Prostate gland (tissue), 2 donors: Measurements from ENCODE around the gene SLC12A6. TPM values are rescaled to one million over a fixed set of nuclear protein-coding genes. Genes with fewer than 3 reads are reported as not detected.
"Not testable (repeated sequence)": the region's sequence is repeated elsewhere in the genome, so short reads cannot be mapped to it uniquely, and the experiment has no call there.

Source experiments
- DNase-seq: peaks from one replicate; pipeline ENCODE4 v3.0.0-alpha.2; 2019; ENCODE audit warnings: low spot score
- H3K27ac ChIP-seq, 2 donors: fragments of 200-600 bp; sonication (generic); 2 replicates each; pipeline ENCODE4 v1.5.1; 2017 to 2019
- H3K27me3 ChIP-seq: fragments of 200-600 bp; sonication (generic); replicated peaks from 2 replicates; pipeline ENCODE4 v1.5.1; 2019; ENCODE audit not compliant: insufficient read depth
- H3K36me3 ChIP-seq, 2 donors: fragments of 200-600 bp; sonication (generic); 1 replicate in 1 of 2; 2 replicates in 1 of 2; pipeline versions ENCODE4 v1.5.1 to v1.8.1; 2017 to 2019
- H3K4me1 ChIP-seq: fragments of 200-600 bp; sonication (generic); replicated peaks from 2 replicates; pipeline ENCODE4 v1.5.1; 2019
- H3K4me3 ChIP-seq, 2 donors: fragments of 200-600 bp; sonication (generic); 2 replicates each; pipeline ENCODE4 v1.5.1; 2017 to 2019
- H3K9me3 ChIP-seq: fragments of 200-600 bp; sonication (generic); 2 replicates; pipeline ENCODE4 v1.5.1; 2017
- CTCF ChIP-seq, 4 experiments: fragments of 200-600 bp in 2 of 4; fragments of 450-650 bp in 2 of 4; sonication (generic) in 2 of 4; IDR thresholded peaks; 1 replicate in 3 of 4; 2 replicates in 1 of 4; pipeline ENCODE4 v1.5.1; 2016 to 2019; ENCODE audit warnings: antibody characterized with exemption in 4 of 4, mild to moderate bottlenecking in 2 of 4, moderate library complexity in 2 of 4
- POLR2A ChIP-seq: fragments of 450-650 bp; IDR thresholded peaks from one replicate; pipeline ENCODE4 v1.6.1; 2016; ENCODE audit warnings: antibody characterized with exemption, mild to moderate bottlenecking
- POLR2AphosphoS5 ChIP-seq: sonication (generic); formaldehyde crosslinking; IDR thresholded peaks from one replicate; pipeline ENCODE4 v1.6.1; 2017; ENCODE audit warnings: antibody characterized with exemption
- WGBS: methylation state at CpG from one replicate; pipeline ENCODE4 v1.1.5; 2018; 5-methylcytosine and 5-hydroxymethylcytosine counted together
- intact Hi-C: fragments of 100-400 bp; cut with DNase I; formaldehyde crosslinking; loops from one replicate; pipeline ENCODE4 v1.14.2; 2022
- total RNA-seq, 2 donors: library from RNA; depleted of rRNA; stranded (reverse); fragments of >200 nt; gene quantifications; one replicate each; pipeline ENCODE4 v1.1.0, GENCODE V29; 2016

SLC12A6 gene
- total RNA-seq, result 10 to 100 TPM; 10.2 to 36.8 TPM

GRCh38 chr15:34337557-34338306 lies at the start of gene SLC12A6:
Gene SLC12A6, minus strand, starts transcription at chr15:34337781. Its CDS starts 1,101 bp downstream, at chr15:34336680.
- TF ChIP-seq CTCF (IDR thresholded peaks at IDR 0.05) (peak in 2 of 4 experiments; percentile 12 to 35), POLR2A (peak; percentile 78), POLR2AphosphoS5 (peak; percentile 27)
- Histone ChIP-seq H3K27ac (peak within 1 kb of the TSS; percentile 79 to 84), H3K36me3 (no peaks in the 10 kb centered on the region), H3K27me3 (no peaks in the 10 kb centered on the region), H3K9me3 (no peaks in the 10 kb centered on the region), H3K4me1 (peaks cover 5% of the 10 kb centered on the region), H3K4me3 (peak within 1 kb of the TSS; percentile 75 to 90)
- 2% methylated on average over 56 of the region's 78 CpGs for WGBS
- intact Hi-C loops, result loop anchor here (5.0 kb wide), 1 partner anchor 100 kb away; the partner anchor contains the start of gene GOLGA8A
- peak; percentile 82 for DNase-seq

- no CpG with 5 or more reads among the region's 19 CpGs for WGBS
- H3K9me3 ChIP-seq, H3K4me3 ChIP-seq, H3K36me3 ChIP-seq, intact Hi-C loops, H3K4me1 ChIP-seq, H3K27ac ChIP-seq, H3K27me3 ChIP-seq, DNase-seq: not testable (repeated sequence)
These were observed 44.4 kb upstream of the SLC12A6 start for GRCh38 chr15:34381829-34382521.

DNA sequence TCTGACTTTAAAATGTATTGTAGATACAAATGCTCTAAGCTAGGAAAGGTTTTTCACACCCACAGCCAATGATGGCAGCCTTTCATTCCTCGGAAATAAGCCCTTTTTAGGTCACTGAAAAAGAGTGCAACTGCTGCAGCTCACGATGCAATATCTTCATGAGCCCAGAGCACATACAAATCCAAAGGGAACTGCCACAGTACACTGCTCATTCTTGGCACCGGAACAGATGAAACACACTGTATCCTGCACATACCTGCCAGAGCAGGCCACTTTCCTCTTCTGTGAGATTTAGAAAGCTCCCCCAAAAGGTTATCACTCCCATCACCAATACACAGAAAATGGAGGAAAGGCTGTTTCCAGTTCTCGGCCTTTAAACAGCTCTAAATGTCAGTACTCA lies 42.9 kb upstream of the SLC12A6 start:
- intact Hi-C loops, H3K27me3 ChIP-seq, H3K36me3 ChIP-seq, H3K9me3 ChIP-seq, DNase-seq, H3K4me1 ChIP-seq, H3K27ac ChIP-seq, H3K4me3 ChIP-seq: not testable (repeated sequence)
- 85% methylated on average over 4 of the region's 4 CpGs for WGBS

DNA sequence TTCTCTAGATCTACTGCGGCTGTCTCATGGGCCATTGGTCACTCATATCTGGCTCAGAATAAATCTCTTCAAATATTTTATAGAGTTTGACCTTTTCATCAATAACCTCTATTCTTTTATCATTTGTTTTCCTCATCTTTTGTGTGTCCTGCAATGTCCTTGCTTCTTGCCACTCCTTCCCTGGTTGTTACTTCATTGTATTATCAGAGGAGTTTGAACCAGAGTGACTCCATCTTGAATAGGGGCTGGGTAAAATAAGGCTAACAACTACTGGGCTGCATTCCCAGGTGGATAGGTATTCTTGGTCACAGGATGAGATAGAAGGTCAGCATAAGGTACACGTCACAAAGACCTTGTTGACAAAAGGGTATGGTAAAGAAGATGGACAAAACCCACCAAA lies 39.3 kb upstream of the SLC12A6 start:
- no peaks in the 10 kb centered on the region for H3K4me1 ChIP-seq
- TF ChIP-seq POLR2AphosphoS5 (no peak), CTCF (IDR thresholded peaks at IDR 0.05) (no peak), POLR2A (no peak)
- no peaks in the 10 kb centered on the region for H3K36me3 ChIP-seq
- H3K4me3 ChIP-seq, result no peak overlapping the region
- no peak overlapping the region for H3K27ac ChIP-seq
- no peak for DNase-seq
- intact Hi-C loops, result no loop called here
- 96% methylated on average over 2 of the region's 2 CpGs for WGBS
- H3K9me3 ChIP-seq, result no peaks in the 10 kb centered on the region
- H3K27me3 ChIP-seq, result no peaks in the 10 kb centered on the region

- WGBS, result 87% methylated on average over 2 of the region's 2 CpGs
- H3K9me3 ChIP-seq, intact Hi-C loops, H3K36me3 ChIP-seq, H3K27ac ChIP-seq, H3K27me3 ChIP-seq, DNase-seq, H3K4me3 ChIP-seq, H3K4me1 ChIP-seq: not testable (repeated sequence)
These were observed 38.0 kb upstream of the SLC12A6 start for GRCh38 chr15:34375541-34375940.

DNA sequence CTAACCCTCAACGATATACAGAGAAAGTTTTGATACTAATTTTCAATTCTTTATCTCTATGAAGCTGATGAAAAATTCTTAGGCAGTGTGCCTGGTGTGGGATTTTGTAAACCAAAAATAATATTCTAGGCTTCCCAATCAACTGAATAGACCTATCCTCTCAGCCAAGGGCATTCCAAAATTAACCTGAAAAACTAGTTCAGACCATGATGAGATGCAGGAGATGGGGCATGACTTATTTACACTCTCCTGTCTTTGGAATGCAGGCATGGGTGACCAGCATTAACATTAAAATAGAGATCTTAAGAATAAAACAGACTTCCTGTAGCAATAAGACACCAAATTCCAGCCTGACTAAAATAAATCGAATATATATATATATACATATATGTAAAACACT lies 37.2 kb upstream of the SLC12A6 start:
- no peak for TF ChIP-seq POLR2AphosphoS5
- TF ChIP-seq POLR2A, result no peak
- TF ChIP-seq CTCF (IDR thresholded peaks at IDR 0.05), result no peak
- Histone ChIP-seq H3K27me3 (no peaks in the 10 kb centered on the region), H3K36me3 (no peaks in the 10 kb centered on the region), H3K4me3 (no peak overlapping the region), H3K9me3 (no peaks in the 10 kb centered on the region), H3K4me1 (no peaks in the 10 kb centered on the region), H3K27ac (no peak overlapping the region)
- intact Hi-C loops, result no loop called here
- WGBS, result 89% methylated on average over 2 of the region's 2 CpGs
- no peak for DNase-seq
